Gastroesophageal sphincter (tissue), 3 donors: ENCODE data around the gene C10orf90.

Experiments used
- CTCF ChIP-seq, 4 experiments: fragments of 200-600 bp in 2 of 4; fragments of 450-650 bp in 2 of 4; sonication (generic) in 1 of 4; IDR thresholded peaks; one replicate each; pipeline ENCODE4 v1.5.1; 2017 to 2019; ENCODE audit warnings: antibody characterized with exemption in 4 of 4, mild to moderate bottlenecking in 2 of 4, moderate library complexity in 2 of 4
- EP300 ChIP-seq: sonication (generic); formaldehyde crosslinking; IDR thresholded peaks from one replicate; pipeline ENCODE4 v1.6.1; 2017; ENCODE audit warnings: antibody characterized with exemption, mild to moderate bottlenecking
- POLR2A ChIP-seq, 2 donors: fragments of 450-650 bp; IDR thresholded peaks; one replicate each; pipeline ENCODE4 v1.6.1; 2017; ENCODE audit warnings: antibody characterized with exemption in 2 of 2, mild to moderate bottlenecking in 2 of 2, moderate library complexity in 1 of 2

- TF ChIP-seq CTCF (IDR thresholded peaks at IDR 0.05): no peak
- TF ChIP-seq EP300: no peak
- TF ChIP-seq POLR2A (IDR thresholded peaks at IDR 0.05): no peak
These were observed 241.2 kb downstream of the C10orf90 start for GRCh38 chr10:126429275-126429674.
